Stimulated activated CD4-positive, alpha-beta T cell treated with anti-CD3 and anti-CD28 coated beads, Interleukin-4, amount 100 ng/mL, for 24 hours (primary cell): Measurements from ENCODE around the gene VAV2.
"Not testable (repeated sequence)": the region's sequence is repeated elsewhere in the genome, so short reads cannot be mapped to it uniquely, and the experiment has no call there.

Experiments
- DNase-seq: peaks from one replicate; pipeline ENCODE4 v3.0.0-alpha.2; 2020

Gene VAV2

DNA sequence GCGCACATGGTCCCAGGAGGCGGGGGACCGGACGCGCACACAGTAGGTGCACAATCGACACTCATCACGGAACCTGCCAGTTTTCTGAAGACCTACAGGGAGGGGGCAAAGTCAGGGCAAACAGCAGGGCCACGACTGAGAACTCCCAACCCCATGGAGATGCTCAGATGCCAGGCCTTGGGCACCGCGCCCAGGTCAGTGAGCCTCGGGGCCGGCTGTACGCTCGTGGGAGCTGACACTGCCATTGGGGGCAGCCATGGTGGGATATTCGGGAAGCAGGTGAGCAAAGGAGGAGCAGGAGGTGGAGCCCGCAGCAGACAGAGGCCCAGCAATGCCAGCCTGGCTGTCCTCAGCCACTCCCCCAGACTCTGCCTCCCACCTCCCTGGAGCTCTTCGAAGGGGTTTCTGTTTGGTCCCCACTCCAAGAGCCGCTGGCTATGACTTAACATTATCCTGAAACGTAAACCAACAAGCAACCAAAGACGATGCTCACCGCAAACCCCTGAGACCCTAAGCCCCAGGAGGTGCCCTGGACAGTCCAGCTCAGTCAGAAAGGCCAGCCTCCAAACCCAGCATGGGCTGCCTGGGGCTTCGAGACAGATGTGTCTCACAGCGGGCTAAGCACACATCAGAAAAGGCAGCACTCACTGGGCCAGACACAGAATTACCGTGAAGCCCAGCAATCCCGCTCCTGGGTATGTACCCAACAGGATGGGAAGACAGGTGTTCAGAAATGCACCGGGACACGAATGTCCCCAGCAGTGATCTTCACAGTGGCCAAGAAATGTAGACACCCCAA lies 78.4 kb downstream of the VAV2 start:
- DNase-seq = no peak

DNA sequence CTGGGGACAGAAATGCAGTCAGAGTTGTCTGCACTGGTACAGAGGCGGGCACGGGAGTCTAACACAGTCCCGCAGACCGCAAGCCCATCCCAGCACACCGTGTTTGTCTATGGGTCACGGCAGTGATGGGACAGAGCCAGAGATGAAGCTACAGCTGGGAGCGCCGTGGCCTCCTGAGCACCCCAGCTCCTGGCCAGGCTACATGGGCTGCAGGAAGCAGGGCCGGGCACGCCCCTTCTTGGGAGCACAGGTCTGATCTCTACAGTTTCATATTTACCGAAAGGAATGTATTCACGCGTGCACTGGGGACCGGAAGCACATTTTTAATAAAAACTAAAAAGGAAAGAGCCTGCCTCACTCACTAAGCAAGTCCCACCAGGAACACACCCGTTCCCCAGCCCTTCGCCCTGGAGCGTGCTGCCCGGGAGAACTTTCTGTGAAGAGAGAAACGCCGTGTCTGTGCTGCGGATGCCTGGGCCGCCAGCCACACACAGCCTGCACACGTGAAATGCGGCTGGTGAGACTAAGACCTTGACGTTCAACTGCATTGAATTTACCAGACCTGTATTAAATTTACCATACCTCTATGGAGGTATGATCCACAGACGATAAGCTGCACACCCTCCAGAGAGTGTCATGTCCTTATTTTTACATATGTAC lies 81.1 kb downstream of the VAV2 start:
- DNase-seq = no peak

DNA sequence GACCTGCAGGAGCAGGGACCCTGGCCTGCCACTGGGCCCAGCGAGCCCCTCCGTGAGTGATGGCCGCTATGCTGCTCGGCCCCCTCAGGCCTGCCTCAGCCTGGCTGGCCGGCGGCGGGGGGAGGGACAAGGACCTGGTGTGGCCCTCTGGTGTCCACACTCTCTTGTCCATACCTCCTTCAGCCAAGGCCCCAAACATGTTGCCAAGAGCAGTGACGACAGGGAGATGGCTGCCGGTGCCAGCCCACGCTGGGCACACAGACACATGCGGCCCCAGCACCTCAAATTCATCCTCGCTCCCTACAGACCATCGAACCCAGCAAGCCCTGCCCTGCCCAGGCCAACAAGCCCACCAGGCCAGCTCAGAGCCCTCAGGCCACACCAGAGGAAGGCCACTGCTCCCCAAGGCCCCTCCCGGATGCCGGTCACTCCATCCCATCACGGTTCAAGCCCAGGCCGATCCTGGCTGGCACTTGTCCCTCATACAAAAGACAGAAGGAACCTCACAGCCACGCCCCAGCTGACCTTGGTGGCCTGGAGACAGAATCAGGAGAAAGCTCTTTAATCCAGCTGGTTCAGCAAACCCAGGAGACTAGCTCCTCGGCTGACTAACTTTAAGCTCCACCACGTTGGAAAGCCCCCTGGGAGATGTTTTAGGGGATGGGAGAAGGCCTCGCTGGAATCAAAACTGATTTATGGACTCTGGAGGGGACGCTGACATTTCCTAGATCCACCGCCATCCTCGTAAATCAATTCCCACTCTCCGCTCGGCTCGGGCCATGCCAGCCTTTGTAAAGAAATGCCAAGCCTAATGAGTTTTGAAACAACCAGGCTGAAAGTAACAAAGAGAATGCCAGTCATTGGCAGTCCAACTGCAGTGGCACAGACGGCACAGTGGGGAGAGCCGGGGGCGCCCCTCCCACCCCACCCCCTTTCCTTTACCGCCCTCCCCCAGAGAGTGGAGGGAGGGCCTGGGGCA lies 84.9 kb downstream of the VAV2 start:
- DNase-seq = no peak

DNA sequence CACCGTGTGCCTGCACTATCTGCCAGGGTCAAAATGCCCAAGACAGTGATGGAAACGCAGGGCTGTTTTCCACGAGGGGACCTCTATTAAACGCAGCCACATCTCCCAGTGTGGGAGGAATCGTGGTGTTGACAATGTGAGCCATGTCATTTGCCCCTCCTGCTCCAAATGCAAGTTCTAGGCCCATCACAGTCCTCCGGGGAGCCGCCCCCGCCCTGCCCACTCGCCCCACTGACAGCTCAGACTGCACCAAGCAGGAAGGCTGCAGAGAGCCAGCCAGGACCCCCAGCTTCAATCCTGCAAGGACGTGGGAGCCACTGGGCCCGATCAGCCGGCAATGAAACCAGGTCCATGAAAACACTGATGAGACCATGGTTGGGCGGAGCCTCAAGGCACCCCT lies 85.9 kb downstream of the VAV2 start:
- no peak for DNase-seq

DNA sequence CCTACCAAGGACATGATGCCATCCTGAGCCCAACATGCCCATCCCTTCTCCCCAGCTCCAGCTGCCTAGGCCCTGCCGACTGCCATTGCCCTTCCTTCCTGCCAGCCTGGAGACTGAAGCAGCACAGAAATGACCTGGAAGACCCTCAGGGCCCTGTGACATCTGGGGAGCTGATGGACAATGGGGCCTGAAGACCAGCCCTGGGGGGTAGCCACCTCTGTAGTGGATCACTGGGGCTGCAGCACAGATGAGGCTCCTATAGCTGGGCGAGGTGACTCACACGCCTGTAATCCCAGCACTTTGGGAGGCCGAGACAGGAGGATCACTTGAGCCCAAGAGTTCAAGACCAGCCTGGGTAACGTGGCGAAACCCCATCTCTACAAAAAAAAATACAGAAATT lies 86.6 kb downstream of the VAV2 start:
- no peak for DNase-seq

DNA sequence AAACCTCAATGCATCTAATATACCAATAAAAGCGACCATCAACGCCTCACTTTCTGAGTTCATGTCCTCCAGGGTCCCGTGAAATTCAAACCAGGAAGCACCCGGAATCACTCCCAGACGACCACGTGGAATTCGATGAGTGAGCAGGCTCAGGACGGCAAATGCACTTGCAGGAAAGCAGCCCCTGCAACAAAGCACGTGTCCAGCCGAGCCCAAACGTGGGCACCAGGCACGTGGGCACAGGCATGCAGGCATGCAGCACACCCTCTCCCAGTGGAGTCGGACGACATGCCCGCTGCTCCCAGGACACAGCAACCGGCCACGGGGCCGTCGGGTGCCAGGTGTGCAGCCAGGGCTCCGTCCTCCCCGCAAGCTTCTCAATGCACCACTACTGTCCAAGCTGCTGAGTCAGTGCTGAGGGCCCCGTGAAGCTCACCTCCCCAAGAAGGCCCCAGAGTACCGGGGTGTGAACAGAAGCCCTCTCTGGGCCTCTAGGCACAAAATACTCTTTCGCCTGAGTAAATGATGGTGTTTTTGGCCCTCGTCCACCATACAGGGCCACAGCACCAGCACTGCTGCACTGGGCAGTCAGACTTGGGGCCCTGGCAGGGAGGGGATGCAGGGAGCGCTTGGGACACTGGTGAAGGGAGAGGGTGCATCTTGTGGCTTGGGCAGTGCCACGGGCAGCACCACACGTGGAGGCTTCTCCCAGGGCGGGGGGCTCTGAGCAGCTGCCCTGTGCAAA lies 87.6 kb downstream of the VAV2 start:
- no peak for DNase-seq

DNA sequence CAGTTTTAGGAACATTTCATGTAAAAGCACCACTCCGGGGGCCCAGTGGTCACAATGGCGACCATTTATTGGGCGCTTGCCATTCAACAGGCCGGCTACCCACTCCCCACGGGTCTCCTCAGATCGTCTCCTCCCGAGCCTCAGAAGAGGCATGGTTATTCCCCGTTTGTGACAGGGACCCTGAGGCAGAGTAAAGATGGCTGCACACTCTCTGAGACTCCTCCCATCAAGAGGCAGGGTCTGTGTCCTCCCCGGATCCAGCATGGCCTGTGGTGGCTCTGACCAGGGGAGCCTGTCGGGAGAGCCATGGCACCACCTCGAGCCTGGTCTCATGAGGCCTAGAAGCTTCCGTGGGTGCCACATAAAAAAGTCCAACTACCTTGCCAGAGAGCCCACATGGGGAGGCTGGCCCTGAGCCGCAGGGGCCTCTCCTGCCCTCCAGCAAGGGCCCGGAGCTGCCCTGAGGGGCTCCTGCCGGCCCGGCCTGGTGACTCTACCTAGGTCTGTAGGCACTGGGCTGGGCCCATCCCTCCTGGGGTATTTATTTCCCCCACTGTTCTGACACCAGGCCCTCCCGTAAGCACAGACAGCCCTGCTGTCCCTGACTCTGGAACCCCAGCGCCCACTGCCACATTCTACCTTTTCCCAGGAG lies 90.8 kb downstream of the VAV2 start:
- no peak for DNase-seq

DNA sequence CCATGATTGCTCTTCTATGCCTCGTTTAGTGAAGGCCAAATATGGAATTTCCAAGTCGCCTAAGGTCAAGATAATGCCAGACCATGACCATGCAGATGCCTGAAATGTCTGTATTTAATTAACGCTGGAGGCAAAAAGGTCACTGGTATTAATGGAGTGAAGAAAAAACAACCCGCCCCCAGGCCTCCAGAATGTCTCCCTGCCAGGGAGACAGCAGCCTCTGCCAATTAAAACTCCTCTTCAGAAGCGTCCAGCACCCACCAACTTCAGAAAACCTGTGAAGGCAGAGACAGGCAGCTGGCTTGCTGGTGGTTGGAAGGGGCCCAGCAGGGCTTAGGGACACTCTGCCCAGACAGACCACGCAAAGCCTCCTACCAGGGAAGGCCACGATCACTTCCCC lies 94.4 kb downstream of the VAV2 start:
- DNase-seq = no peak

DNA sequence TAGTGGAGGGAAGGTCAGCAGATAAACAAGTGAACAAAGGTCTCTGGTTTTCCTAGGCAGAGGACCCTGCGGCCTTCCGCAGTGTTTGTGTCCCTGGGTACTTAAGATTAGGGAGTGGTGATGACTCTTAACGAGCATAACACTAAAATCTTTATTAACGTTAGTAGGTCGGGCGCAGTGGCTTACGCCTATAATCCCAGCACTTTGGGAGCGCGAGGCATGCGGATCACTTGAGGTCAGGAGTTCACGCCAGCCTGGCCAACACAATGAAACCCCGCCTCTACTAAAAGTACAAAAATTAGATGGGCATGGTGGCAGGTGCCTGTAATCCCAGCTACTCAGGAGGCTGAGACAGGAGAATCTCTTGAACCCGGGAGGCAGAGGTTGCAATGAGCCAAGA lies 96.1 kb downstream of the VAV2 start:
- DNase-seq = not testable (repeated sequence)

DNA sequence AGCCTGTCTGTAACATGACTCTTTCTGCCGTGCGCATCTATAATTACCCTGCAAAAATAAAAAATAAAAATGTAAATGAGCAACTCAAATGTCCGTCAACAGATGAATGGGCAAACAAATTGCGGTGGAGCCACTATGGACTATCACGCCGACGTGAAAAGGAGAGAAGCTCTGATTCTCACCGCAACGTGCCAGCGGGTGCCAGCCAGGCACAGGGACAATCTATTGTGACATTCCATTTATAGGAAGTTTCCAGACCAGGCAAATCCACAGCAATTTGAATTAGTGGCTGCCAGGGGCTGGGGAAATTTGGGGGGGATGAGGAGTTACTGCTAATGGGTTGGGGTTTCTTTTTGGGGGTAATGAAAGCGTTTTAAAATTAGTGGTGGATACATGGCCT lies 96.8 kb downstream of the VAV2 start:
- no peak for DNase-seq

DNA sequence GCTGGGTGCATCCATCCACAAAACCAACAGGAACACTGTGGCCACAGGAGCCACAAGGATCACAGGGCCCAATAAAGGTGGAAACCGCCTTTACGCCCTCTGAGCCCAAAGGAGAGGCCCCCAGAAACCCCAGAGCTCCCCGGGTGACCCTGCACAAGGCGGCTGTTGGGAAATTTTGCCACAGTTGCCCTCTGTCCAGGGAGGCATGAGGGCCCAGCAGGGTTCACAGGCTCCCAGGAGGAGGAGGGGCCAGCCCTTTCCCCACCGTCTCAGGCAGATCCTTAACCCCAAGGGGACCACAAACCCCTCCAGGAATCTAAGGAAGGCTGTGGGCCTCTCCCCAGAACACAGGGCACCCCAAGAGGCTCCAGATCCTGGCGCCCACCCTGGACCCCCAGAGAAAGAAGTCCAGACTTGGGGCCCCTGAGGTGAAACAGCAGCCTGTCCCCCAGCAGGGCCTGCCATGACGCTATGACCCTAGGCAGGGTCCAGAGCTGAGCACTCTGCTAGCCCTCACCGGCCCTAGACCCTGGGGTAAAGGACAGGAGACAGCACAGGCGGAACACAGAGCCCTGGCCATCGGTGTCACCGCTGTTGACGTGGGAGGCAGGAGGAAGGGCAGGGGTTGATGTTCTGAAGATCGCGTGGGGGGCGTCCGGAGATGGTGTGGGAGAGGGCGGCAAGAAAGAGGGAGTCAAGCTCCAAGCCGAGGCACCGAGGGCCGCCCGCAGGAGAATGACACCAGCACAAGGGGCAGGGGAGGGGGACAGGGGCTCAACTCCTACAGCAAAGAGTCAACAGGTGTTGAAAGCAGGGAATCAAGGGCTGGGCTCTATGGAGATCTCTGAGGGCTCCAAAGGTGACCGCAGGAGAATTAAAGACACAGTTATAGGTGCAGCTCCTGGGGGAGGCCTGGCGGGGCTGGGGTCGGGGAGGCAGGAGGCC lies 97.5 kb downstream of the VAV2 start:
- no peak for DNase-seq

DNA sequence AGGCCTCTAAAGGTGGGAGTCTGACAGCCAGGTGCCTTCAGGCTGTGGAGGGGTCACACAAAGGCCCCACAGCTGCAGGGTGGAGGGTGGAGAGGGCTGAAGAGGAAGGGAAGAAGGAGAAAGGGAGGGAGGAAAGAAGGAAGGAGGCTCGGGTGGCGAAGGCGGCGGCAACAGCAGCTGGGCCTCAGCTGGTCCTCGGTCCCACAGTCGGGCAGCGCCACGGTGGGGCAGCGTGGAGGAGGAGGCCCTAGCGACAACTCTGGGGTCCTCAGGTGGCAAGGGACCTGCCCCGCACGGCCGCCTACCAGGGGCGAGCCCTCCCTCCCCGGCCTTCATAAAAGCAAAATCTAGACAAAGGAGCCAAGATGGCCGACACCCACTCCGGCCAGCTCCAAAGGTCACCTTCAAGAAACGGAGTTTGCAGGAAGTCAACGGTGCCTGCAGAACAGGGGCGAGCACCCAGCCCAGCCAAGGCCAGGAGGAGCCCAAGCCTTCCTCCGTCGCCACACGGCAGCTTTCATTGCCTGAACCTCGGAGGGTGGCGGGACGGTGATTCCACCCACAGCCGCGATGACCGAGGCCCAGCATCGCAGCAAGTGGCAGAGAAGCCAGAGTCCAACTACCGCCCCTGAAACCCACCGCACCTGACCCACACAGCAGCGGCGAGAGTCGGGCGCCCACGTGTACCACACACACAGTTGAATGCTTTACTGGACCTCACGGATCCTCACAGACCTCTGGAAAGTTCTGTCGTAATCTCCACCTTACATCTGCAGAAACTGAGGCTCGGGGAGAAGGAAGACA lies 98.7 kb downstream of the VAV2 start:
- no peak for DNase-seq

DNA sequence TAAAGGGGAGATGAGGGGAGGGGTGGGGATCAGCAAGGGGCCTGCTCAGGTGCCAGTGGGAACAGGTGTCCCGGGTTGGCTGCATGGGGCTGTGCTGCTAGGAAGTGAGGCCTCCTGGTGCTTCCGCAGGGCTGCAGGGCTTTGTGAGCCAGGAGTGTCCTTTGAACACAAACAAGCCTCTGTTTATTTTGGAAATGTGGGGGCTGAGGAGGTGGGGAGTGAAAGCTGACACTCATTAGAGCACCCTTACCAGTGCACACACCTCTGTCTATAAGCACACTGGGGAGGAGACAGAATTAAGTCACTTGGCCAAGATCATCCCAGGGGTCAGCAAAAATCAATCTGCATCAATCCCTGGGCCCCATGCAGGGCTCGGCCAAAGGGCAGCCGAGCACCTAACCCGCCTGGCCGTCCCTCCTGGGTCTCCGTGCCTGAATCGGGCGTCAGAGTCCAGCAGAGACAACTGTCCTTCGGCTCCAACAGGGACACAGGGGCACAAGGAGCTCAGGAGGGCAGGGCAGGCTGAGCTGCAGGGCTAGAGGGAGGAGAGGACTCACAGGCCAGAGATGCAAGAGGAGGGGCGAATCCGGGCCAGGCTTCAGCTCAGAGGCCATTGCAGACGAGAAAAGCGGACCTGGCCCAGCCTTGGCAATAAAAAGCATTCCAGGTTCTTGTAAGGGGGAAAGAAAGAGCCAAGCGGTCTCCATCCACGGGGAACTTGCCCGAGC lies 99.8 kb downstream of the VAV2 start:
- no peak for DNase-seq

DNA sequence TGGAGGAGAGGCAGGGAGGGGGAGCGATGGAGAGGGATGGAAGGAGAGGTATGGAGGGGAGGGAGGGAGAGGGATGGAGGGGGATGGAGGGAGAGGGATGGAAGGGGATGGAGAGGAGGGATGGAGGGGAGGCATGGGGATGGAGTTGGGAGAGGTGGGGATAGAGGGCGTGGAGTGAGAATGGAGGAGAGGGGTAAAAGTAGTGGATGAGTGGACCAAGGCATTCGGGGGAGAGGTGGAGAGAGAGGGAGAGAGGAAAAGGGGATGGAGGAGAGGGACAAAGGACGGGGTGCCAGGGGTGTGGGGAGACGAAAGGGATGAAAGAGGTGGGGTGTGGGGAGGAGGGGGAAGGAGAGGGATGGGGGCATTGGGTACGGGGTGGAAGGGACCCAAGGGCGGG lies 100.4 kb downstream of the VAV2 start:
- DNase-seq = no peak

DNA sequence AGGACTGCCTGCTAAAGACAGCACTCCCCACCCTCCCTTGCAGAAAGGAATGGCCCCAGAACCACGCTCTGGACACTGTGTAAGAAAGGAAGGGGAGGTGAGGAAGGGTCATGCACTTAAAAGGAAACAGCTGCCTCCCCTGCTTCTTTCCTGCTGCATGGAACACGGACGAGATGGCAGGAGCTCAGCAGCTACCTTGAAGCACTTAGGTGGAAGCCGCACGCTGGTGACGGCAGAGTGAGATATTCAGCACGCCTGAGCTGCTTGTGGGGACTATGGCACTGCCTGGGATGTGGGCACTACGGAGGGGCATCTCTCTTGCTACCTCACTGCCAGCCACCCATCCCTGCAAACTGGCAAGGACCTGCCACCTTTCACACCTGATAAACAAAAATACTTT lies 101.5 kb downstream of the VAV2 start:
- no peak for DNase-seq

DNA sequence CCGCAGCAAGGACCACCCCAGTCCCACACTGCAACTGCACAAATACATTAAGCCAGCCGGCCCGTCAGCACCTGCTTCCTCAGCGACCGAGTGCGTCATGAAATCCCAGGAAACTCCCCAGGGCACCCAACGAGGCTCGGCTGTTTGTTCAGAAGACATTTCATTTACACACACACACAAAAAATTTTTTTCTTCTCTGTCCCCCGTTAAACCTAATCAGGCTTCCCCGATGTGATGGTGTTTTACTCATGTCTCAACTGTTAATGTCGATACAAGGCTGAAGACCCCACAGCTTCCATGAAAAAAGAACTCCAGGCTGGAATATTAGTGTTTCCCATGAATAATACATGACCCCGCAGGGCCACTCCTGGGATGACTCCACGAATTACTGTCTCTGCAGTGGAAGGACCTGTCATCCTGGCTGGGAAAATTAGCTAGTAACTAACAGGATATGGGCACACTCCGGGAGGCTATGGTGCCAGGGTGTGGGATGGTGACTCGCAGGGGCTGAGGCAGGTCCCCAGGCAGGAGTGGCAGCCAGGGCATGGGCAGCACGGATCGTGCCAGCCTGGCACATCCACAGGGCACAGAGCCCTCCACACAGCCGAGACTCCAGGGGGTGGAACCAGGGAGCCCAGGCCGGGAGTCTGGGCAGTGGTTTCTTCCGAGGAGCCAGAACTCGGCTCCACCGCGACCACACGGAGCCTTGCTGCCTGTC lies 102.4 kb downstream of the VAV2 start:
- no peak for DNase-seq

DNA sequence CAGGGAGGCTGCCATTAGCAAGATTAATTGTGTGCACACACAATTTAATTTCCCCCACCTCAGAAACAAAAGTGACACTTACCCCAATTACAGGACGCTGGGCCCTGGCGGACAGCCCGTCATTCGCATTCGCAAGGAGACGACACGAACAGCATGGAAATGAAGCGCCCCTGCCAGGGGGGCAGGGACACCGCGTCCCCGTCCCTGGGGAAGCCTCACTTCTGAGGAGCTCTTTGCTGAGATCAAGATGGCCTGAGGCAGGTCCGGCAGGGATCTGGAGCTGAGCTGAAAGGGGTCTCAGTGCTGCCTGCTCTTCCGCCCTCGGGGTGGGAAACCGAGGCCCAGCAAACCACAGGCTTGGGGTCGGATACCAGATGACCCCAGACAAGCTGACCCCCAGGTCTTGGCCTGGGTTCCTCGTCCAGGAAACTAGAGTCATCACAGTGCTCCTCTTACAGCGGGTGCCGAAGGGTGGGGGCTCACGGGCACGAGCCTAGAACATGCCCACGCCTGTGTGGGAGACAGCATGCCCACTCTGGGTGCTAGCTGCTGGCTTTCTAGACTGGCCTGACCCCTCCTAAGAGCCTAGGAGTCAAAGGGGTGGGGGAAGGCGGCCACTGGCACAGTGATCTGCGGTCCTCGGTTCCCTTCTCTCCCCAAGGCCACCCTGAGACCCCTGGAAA lies 103.2 kb downstream of the VAV2 start:
- DNase-seq = no peak
